ENCODE measurements around the gene ACAD10.
"Not testable (repeated sequence)": the region's sequence is repeated elsewhere in the genome, so short reads cannot be mapped to it uniquely, and the experiment has no call there.

Gene ACAD10

DNA sequence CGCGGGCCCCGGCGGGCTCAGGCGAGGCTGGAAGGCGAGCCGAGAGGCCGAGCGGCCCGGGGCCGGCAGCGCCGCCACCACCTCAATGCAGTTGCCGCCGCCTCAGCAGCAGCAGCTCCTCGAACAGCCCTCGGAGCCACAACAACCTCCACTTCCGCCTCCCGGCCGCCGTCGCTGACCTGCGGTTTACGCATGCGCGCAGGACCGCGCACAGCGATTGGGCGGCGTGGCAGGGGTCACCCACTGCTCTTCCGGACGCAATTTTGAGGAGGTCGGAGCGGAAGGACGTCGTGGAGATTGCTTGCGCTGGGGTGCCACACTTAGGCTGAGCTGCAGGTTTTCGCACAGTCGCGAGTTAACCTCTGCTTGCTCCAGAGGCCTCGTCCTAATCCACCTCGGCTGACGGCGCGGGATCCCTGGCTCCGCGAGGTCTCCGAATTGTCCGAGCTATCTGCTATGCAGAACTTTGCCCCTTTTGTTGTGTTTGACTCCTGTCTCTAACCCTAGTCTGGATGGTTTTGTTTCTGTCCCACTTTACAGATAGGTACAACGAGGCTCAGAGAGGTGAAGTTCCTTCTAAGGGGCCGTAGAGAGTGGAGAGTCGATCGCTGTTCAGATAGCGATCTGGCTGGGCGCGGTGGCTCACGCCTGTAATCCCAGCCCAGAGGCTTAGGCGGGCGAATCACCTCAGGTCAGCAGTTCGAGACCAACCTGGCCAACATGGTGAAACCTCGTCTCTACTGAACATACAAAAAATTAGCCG, at the start of gene ACAD10, which contains the start of gene BRAP:
Gene ACAD10, plus strand, starts transcription at position 243 of the 763 bp plus-strand sequence. CDS start 6,657 bp downstream, outside the sequence.
Gene BRAP, minus strand, starts transcription at position 146 of the 763 bp plus-strand sequence. CDS start 164 bp downstream, outside the sequence.
- Mint-ChIP-seq H3K4me1 (peaks cover 42% of the 10 kb centered on the region), H3K9me3 (no peaks in the 10 kb centered on the region), H3K27ac (peak within 1 kb of the TSS; percentile 96), H3K36me3 (peaks cover 10% of the 10 kb centered on the region), H3K27me3 (no peaks in the 10 kb centered on the region), H3K4me3 (peak within 1 kb of the TSS; percentile 97)

DNA sequence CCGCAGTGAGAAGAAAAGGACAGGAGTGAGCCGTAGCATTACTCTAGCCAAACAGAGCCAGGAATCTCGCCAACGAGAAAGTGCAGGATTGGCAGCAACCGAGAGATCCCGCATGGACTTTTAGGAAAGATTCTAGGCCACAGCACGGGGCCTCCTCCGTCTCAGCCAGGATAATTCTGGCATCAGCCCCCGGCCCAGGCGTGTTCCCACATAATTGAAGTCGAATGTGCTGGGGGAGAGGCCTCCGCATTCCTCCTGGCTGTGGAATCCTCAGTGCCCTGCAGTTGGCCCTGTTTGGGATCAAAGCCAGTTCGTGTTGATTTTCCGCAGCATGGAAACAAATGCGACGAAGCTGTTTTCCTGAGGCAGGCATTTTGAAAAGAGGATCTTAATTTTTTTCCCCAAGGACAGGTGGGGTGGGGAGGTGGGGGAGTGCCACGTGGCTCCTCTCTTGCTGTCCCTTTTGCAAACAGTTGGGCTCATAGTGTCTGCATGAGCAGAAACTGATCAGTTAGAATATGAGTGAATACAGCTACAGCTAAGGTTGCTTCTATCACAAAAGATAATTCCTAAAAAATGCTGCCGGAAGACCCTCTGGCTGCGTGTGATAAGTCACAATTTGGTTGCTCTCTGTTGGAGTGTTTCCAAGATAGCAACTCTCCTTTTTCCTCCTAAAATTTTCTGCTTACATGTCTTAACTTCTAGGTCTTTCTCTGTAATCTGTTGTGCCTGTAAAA, 49.5 kb upstream of the ACAD10 start:
- H3K36me3 Mint-ChIP-seq, result no peaks in the 10 kb centered on the region
- no peaks in the 10 kb centered on the region for H3K27me3 Mint-ChIP-seq
- no peak overlapping the region for H3K27ac Mint-ChIP-seq
- H3K9me3 Mint-ChIP-seq, result no peaks in the 10 kb centered on the region
- no peak overlapping the region for H3K4me3 Mint-ChIP-seq
- H3K4me1 Mint-ChIP-seq, result peaks cover 5% of the 10 kb centered on the region

DNA sequence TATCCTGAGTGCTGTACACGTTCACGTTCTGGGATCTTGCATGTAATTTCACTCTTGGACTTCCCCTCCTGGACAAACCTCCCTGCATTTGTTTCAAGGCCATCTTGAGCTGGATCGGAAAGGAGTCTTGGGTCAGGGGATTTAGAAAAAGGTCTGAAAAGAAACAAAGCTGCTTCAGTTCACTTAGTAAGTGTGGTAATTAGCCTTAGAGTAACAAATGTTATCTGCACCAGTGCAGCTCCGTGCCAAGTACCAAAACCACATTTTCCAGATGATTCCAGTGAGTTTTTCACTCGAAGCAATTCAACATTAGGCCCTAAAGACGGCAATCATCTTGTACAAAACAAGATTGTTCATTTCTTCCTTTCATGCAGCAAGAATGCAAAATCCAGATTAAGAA, 47.3 kb upstream of the ACAD10 start:
- Mint-ChIP-seq H3K9me3 (no peaks in the 10 kb centered on the region), H3K27me3 (no peaks in the 10 kb centered on the region), H3K4me1 (peaks cover 5% of the 10 kb centered on the region), H3K27ac (no peak overlapping the region), H3K4me3 (no peak overlapping the region), H3K36me3 (no peaks in the 10 kb centered on the region)

DNA sequence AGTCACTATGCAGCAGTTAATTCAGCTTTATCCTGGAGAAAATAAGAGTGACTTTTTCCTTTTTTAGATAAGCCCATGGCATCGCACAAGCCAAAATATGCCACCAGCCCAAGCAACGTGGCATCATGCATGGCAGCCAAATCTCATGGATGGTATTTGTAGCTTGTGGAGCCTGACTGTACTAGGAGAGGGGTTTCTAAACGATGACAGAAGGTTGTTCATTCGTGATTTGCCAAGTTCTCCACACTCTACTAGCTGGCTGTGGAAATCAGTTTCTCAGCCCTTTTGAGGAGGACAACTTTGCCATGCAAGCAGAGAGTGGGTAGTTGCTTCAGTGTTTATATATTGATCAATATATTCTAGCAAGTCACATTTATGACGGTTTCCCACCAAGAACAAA, 45.3 kb upstream of the ACAD10 start:
- Mint-ChIP-seq H3K36me3 (no peaks in the 10 kb centered on the region), H3K27ac (no peak overlapping the region), H3K9me3 (no peaks in the 10 kb centered on the region), H3K4me3 (no peak overlapping the region), H3K4me1 (peaks cover 5% of the 10 kb centered on the region), H3K27me3 (no peaks in the 10 kb centered on the region)

DNA sequence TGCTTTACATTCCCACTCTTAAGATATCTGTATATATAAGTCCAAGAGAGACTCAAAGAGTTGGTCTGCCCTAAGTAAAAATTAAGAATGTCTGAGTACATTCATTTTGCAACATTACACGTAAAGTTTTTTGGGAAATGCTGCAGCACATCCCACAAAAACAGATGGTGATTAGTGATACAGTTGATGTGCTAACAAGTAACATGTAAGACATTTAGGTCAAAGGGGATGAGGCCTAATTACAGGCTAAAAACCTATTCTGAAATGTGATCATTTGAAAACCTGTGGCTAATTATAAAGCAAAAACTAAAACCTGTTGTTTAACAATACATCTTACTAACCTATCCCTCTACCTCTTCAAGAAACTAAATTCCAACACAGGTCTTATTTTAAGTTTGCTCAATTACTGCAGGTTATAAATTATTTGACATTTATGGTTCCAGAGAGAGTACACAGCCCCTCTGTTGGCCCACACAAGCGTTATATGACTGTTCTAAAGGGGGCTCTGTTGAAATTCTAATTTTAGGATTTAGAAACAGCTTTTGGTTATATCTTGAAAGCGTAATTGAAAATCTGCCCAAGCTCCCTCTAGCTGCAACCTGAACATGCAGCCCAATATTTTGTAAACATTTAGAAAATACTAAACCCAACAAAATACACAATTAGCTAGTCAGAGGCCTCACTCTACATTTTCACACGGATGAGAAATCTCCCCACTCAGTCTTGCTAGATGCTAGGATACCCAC, 43.0 kb upstream of the ACAD10 start:
- no peaks in the 10 kb centered on the region for H3K9me3 Mint-ChIP-seq
- no peaks in the 10 kb centered on the region for H3K4me1 Mint-ChIP-seq
- H3K4me3 Mint-ChIP-seq, result no peak overlapping the region
- peaks cover 3% of the 10 kb centered on the region for H3K36me3 Mint-ChIP-seq
- H3K27ac Mint-ChIP-seq, result no peak overlapping the region
- H3K27me3 Mint-ChIP-seq, result no peaks in the 10 kb centered on the region

DNA sequence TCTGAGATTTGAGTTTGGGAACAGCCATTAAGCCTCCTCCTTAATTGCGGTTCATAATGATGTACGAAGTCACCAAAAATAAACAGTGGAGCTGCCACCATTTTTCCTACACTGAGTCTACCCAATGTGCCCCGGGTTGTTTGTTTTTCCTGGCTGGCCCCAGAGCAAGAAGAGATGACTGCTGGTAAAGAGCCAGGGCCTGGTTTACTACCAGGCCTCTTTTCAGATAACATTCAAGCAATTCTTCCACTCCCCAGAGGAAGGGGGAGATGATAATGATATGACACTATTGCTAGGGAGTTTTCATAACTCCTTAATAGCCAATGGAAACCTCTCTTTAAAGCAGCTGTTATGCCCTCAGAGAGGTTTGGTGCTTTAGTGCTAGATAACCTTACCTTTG, 42.4 kb upstream of the ACAD10 start:
- H3K9me3 Mint-ChIP-seq, result no peaks in the 10 kb centered on the region
- no peaks in the 10 kb centered on the region for H3K4me1 Mint-ChIP-seq
- H3K36me3 Mint-ChIP-seq, result peaks cover 3% of the 10 kb centered on the region
- no peaks in the 10 kb centered on the region for H3K27me3 Mint-ChIP-seq
- H3K27ac Mint-ChIP-seq, result no peak overlapping the region
- no peak overlapping the region for H3K4me3 Mint-ChIP-seq

DNA sequence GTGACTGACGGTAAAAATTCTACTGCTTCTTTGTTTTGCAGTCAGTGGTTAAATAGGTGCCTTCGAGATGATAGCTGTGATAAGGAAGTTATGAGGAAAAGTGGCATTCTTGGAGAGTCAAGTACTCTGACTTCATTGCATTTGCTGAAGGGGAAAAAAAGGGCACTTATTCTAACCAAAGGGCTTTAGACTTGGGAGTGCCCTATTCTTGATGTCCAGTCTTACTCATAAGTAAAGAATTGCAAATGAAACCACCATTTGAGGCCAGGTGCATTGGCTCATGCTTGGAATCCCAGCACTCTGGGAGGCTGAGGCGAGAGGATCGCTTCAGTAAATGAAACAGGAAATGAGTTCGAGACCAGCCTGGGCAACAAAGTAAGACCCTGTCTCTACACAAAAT, 40.4 kb upstream of the ACAD10 start:
- Mint-ChIP-seq H3K36me3 (peaks cover 3% of the 10 kb centered on the region), H3K9me3 (no peaks in the 10 kb centered on the region), H3K4me1 (no peaks in the 10 kb centered on the region)

DNA sequence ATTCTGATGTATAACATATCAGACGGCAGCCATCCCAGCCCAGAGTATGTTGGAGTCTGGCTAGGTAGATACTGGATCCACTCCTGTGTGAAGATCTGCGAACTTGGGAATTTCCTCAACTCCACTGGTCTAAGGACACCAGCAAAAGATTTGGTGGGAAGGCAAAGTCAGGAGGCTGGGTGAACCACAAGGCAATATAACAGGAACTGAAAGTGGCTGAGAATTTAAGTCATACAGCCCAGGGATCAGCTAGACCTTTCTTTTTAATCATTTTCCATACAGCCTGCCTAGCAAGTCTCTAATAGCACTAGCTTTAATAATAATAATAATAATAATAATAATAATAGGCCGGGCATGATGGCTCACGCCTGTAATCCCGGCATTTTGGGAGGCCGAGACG, 34.9 kb upstream of the ACAD10 start:
- no peaks in the 10 kb centered on the region for H3K27me3 Mint-ChIP-seq

More for the DNA sequence above, 40.4 kb upstream of the ACAD10 start:
- no peaks in the 10 kb centered on the region for H3K27me3 Mint-ChIP-seq
- H3K27ac Mint-ChIP-seq, result peak overlapping the region; percentile 30
- H3K4me3 Mint-ChIP-seq, result no peak overlapping the region

DNA sequence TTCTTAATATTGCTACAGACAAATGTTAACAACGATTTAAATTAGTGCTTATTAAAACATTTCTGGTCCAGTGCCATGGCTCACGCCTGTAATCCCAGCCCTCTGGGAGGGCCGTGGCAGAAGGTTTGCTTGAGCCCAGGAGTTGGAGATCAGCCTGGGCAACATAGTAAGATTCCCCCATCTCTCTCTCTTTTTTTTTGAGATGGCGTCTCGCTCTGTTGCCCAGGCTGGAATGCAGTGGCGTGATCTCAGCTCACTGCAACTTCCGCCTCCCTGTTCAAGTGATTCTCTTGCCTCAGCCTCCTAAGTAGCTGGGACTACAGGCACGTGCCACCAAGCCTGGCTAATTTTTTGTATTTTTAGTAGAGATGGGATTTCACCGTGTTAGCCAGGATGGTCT, 33.3 kb upstream of the ACAD10 start:
- not testable (repeated sequence) for H3K9me3 Mint-ChIP-seq, H3K36me3 Mint-ChIP-seq, H3K27me3 Mint-ChIP-seq, H3K27ac Mint-ChIP-seq, H3K4me1 Mint-ChIP-seq, H3K4me3 Mint-ChIP-seq

More for the DNA sequence above, 34.9 kb upstream of the ACAD10 start:
- Mint-ChIP-seq H3K4me1 (no peaks in the 10 kb centered on the region), H3K4me3 (no peak overlapping the region), H3K36me3 (peaks cover 4% of the 10 kb centered on the region), H3K9me3 (no peaks in the 10 kb centered on the region), H3K27ac (no peak overlapping the region)

DNA sequence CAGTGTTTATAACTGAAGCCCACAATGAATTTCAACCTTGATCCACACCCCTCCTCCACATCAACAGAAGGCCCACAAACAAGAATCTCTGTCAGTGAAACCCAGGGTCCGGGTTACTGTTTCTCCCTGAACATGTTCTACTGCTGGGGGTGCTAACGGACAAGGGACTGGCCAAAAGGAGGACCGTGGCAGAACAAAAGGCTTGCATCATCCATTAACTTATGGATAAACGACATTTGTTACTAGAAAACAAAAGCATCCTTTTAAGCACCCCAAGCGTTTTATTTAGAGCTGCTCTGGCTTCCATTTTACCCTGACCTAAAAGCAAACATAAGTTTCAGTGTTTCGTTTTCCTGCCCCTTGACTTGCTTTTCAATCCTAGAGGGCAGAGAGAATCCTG, 32.3 kb upstream of the ACAD10 start:
- Mint-ChIP-seq H3K9me3 (no peaks in the 10 kb centered on the region), H3K27ac (no peak overlapping the region), H3K27me3 (no peaks in the 10 kb centered on the region), H3K4me1 (no peaks in the 10 kb centered on the region), H3K36me3 (peaks cover 4% of the 10 kb centered on the region), H3K4me3 (no peak overlapping the region)

DNA sequence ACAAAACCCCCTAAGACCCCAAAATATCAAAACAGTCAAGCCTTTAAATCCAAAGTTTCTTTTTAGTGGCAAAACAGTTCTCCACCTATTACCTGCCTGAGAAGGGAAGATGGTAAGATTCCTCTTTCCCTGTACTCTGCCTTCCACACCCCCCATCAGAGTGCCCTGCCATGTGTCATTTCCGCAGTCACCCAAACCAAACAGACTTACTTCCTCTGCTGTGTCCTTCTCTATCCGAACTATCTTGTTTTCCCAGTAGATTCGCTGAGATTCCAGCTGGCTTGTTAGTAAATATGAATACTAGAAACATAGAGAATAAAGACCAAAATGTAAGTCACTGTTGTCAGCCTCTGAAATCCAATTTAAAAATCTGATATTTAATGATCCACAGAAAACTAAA, 30.5 kb upstream of the ACAD10 start:
- H3K36me3 Mint-ChIP-seq, result peaks cover 7% of the 10 kb centered on the region
- no peaks in the 10 kb centered on the region for H3K27me3 Mint-ChIP-seq
- H3K27ac Mint-ChIP-seq, result no peak overlapping the region
- no peaks in the 10 kb centered on the region for H3K4me1 Mint-ChIP-seq
- H3K9me3 Mint-ChIP-seq, result no peaks in the 10 kb centered on the region
- no peak overlapping the region for H3K4me3 Mint-ChIP-seq

DNA sequence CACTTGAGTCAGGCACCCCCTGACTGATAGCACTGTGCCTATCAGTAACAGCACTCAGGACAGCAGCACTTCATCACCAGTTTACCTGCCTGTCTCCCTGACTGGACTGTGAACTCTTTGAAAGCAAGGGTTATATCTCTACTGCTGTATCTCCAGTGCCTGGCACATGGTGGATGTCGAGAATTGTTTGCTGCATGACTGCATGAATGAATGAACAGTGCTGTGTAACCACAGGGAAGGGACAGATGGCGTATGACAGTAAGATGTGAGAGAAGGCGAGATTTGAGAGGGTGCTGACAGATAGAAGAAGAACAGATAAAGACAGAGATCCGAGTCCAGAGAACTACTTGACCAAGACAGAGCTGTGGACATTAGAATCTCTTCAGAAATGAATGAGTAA, 29.8 kb upstream of the ACAD10 start:
- Mint-ChIP-seq H3K27me3 (no peaks in the 10 kb centered on the region), H3K4me1 (no peaks in the 10 kb centered on the region), H3K36me3 (peaks cover 7% of the 10 kb centered on the region), H3K9me3 (no peaks in the 10 kb centered on the region), H3K27ac (no peak overlapping the region), H3K4me3 (no peak overlapping the region)

DNA sequence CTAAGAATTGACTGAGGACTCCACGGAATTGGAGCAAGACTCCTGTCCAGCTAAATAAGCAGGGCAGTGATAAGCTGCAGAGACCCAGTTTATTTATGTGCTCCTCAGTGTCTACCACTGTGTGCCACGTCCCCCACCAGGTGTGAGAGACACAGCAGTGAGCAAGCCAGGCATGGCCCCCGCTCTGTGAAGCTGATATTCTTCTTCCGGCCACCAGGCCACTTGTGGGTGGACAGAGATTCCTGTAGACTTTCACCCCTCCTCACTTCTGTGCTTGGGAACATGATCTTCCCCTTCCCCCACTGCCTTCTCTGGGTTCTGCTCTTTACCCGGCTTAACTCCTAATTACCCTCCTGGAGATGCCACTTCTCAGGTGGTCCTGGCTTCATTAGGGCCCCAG, 21.4 kb upstream of the ACAD10 start:
- Mint-ChIP-seq H3K36me3 (peaks cover 13% of the 10 kb centered on the region), H3K27ac (peak overlapping the region; percentile 15), H3K27me3 (no peaks in the 10 kb centered on the region), H3K4me1 (peaks cover 11% of the 10 kb centered on the region), H3K4me3 (no peak overlapping the region), H3K9me3 (no peaks in the 10 kb centered on the region)

DNA sequence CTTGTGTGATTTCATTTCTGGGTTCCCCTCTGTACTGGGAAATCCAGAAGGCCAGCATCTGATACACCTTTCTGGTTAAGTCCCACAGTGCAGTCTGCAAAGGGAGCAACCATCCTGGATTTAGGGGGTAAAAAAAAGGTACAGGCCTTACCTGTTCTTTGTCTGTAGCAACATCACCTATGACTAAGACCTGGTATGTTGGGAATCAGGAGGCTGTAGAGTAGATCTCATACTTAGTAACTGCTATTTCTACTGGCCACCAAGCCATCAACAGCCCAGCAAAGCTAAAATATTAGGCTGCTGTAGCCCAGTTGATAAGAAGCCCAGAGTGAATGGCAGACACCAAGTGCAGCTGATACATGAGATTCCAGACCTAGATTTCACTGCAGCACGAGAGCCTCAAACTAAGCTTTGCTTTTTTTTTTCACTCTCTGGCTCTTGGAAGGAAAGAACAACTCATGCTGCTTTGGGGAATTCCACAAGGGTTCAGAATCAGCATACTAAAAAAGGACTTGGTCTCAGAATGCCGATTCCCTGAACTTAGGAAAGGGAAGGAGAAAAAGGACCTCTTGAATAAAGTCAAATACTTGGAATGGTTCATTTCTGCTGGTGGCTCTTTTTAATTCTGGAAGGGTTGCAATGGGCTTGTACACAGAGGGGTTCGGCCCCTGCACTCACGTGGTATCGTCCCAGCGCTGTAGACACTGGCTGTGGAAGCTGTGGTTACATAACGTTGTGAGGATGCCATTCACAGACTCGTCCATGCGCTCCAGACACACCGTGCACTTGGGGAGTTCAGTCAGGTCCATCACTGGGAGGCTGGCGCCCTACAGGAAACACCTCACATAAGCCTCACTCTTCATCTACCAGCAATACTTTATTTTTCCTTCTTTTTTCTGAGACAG, 20.6 kb upstream of the ACAD10 start:
- Mint-ChIP-seq H3K9me3 (no peaks in the 10 kb centered on the region), H3K4me3 (no peak overlapping the region), H3K27me3 (no peaks in the 10 kb centered on the region), H3K27ac (peak overlapping the region; percentile 15), H3K4me1 (peaks cover 11% of the 10 kb centered on the region), H3K36me3 (peaks cover 17% of the 10 kb centered on the region)

DNA sequence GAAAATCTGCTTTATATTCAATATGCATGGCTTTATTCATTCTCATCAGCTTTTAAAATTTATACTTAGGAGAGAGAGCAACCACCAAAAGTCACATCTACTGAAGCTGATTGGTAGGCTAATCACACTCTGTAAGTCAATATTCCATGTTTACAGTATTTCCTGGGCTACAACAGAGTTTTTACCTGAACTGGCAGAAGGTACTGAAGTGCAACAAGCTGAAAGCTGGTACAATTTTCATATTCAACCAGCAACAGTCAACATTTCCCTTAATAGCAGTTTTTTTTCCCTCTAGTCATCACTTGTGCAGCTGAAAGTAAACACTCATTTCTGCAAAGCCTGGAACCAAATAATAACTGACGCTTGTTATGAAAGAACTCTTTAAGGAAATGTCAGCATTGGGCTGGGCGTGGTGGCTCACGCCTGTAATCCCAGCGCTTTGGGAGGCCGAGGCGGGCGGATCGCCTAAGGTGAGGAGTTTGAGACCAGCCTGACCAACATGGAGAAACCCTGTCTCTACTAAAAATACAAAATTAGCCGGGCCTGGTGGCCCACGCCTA, 13.0 kb upstream of the ACAD10 start:
- Mint-ChIP-seq H3K36me3 (peaks cover 6% of the 10 kb centered on the region), H3K27ac (no peak overlapping the region), H3K4me3 (no peak overlapping the region), H3K9me3 (no peaks in the 10 kb centered on the region), H3K27me3 (no peaks in the 10 kb centered on the region), H3K4me1 (no peaks in the 10 kb centered on the region)

Measured in activated naive CD4-positive, alpha-beta T cell treated with anti-CD3 and anti-CD28 coated beads, Interleukin-2, amount 50 U/mL, for 24 hours (primary cell).